SK-N-MC (cell line): ENCODE results near the gene PI16.

Experiments used
- EZH2 ChIP-seq: fragments of 200-600 bp; sonication (generic); IDR thresholded peaks from one replicate; pipeline ENCODE4 v1.6.1; 2017; ENCODE audit warnings: antibody characterized with exemption
- FOXP2 ChIP-seq: optimal IDR thresholded peaks from 2 replicates; pipeline ENCODE3; 2011; ENCODE audit warnings: mild to moderate bottlenecking, moderate library complexity; ENCODE audit not compliant: insufficient read depth; ENCODE audit errors: extremely low read length, control extremely low read depth
- POLR2AphosphoS5 ChIP-seq: IDR thresholded peaks from 2 replicates; pipeline ENCODE4 v1.6.1; 2012; ENCODE audit warnings: mild to moderate bottlenecking, low read depth, low read length, borderline replicate concordance

DNA sequence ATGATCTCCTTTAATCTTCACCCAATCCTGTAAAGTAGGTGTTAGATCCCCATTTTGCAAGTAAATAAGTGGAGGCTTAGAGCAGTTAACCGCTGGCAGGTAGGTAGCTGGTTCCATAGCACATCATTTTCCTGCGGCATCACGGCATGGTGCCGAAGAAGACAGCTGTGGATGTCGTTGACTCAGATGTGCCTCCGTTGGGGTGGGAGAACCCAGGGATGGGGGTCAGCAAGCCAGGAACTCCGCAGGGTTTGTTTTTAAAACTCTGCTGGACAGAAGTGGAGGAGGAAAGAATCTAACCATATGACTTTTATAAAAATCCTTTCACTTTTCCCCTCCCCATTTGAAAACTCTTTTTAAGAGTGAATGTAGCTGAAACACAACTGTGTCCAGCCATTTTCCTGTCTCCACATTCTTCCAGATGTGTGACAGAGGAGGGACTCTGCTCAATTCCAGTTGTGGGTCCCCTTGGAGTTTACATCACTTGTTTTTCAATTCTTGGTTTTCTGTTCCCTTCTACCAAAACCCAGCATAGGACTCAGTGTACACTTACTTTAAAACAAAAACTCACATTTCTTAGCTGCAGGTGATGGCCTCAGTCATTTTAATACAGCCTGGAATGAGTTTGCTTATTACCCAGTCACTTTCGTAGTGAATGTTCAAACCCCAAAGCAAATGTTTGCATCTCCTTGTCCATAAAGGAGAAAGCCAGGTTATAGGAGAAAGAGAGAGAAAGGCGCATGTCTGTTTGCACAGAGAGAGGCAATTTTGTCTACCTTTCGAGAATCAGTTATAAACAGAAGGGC lies 27.6 kb upstream of the PI16 start:
- no peak for TF ChIP-seq EZH2
- no peak for TF ChIP-seq POLR2AphosphoS5
- TF ChIP-seq FOXP2, result no peak
